Activated T-cell treated with anti-CD3 and anti-CD28 coated beads, Interleukin-2, amount 50 U/mL, for 1 hour (primary cell): ENCODE results near the gene NPDC1.
A peak's percentile ranks its signal among the peaks of the same experiment; 100 is the strongest.
"Not testable (repeated sequence)": the region's sequence is repeated elsewhere in the genome, so short reads cannot be mapped to it uniquely, and the experiment has no call there.

ENCODE experiments used
- DNase-seq: peaks from one replicate; pipeline ENCODE4 v3.0.0-alpha.2; 2020

NPDC1 gene

GRCh38 chr9:137038916-137039315, 7.1 kb downstream of the NPDC1 start:
- no peak for DNase-seq

GRCh38 chr9:137037483-137037882, 8.5 kb downstream of the NPDC1 start:
- DNase-seq, result no peak

GRCh38 chr9:137037035-137037434, 8.9 kb downstream of the NPDC1 start:
- no peak for DNase-seq

- no peak for DNase-seq
These were observed 10.0 kb downstream of the NPDC1 start for GRCh38 chr9:137035937-137036336.

GRCh38 chr9:137035507-137035834, 10.5 kb downstream of the NPDC1 start:
- DNase-seq, result no peak

- DNase-seq, result peak; percentile 89
These were observed 11.1 kb downstream of the NPDC1 start for GRCh38 chr9:137034709-137035506.

DNA sequence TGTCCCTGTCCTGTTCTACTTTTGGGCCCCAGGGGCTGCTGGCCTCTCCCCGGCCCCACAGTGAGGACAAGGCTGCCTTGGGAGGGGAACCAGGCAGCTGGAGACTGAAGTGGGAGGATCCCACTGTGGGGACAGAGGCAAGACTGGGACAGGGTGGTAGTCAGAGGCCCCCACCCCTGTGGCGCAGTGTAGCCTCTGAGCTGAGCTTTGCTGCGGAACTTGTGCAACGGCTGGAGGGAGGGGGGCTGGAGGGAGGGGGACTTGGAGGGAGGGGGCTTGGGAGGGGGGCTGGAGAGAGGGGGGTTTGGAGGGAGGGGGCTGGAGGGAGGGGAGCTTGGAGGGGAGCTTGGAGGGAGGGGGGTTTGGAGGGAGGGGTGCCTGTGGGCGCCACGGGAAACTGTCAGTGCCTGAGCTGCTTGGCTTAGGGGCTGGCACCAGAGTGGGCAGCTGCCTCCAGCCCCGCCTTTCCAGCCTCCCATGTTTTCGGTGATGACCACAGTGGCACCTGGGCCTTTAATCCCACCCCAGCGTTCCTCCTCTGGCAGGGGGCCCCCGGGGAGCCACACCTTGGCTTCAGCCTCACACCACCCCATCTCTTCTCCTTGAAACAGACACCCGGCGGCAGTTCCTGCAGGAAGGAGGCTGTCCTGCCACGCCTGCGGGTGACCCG, 11.8 kb downstream of the NPDC1 start:
- DNase-seq, result no peak

DNA sequence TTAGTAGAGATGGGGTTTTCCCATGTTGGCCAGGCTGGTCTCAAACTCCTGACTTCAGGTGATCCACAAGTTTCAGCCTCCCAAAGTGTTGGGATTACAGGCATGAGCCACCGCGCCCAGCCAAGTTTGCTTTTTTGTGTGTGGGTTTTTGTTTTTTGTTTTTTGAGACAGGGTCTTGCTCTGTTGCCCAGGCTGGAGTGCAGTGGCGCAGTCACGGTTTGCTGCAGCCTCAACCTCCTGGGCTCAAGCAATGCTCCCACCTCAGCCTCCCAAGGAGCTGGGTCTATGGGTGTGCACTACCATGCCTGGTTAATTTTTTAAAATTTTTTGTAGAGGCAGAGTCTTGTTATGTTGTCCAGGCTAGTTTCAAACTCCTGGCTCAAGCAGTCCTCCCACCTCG, 12.5 kb downstream of the NPDC1 start:
- DNase-seq, result not testable (repeated sequence)

- no peak for DNase-seq
These were observed 13.1 kb downstream of the NPDC1 start for GRCh38 chr9:137032858-137033257.

- peak; percentile 34 for DNase-seq
These were observed 13.9 kb downstream of the NPDC1 start, which contains the start of gene FUT7 for GRCh38 chr9:137031904-137032640. FUT7 (minus strand) TSS chr9:137032088; CDS start chr9:137031991, 97 bp downstream.

DNA sequence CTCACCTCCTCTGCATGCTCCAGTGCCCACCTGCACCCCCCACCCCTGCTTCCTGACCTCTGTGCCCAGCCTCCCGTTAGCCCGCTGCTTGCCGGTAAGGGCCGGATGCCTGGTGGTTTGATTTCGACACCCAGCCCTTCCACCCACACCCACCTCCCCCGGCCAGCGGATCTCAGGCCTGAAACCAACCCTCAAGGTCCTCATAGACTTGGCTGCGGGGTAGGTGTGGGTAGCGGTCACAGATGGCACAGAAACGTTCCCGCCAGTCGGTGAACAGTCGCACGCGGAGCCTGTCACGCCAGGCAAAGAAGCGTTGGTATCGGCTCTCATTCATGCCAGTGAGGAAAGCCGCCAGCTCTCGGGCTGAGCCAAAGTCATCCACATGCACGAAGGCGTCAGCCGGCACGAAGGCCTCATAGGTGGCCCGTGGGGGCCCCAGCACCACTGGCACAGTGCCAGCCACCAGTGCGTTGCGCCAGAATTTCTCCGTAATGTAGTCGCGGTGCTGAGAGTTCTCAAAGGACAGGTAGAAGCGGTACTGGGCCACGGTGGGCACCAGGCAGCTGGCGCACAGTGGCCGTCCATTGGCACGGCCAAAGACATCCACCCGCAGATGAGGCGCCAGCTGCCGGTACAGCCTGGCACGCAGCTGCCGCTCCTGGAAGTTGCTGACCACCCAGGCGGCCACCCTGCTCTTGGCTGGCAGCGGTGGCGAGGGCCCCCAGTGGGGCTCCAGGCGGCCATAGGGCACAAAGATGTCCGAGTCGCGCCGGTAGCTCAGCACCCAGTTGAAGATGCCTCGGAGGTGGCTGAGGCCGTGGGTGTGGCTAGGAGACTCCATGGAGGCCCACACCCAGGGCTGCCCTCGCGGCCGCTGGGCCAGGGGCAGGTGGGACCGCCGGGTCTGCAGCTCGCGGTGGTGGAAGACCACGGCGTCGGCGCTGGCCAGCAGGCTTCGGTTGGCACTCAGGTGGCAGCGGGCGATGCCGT, 15.1 kb downstream of the NPDC1 start:
- DNase-seq, result peak; percentile 47

- peak; percentile 32 for DNase-seq
These were observed 16.0 kb downstream of the NPDC1 start for GRCh38 chr9:137030006-137030405.

DNA sequence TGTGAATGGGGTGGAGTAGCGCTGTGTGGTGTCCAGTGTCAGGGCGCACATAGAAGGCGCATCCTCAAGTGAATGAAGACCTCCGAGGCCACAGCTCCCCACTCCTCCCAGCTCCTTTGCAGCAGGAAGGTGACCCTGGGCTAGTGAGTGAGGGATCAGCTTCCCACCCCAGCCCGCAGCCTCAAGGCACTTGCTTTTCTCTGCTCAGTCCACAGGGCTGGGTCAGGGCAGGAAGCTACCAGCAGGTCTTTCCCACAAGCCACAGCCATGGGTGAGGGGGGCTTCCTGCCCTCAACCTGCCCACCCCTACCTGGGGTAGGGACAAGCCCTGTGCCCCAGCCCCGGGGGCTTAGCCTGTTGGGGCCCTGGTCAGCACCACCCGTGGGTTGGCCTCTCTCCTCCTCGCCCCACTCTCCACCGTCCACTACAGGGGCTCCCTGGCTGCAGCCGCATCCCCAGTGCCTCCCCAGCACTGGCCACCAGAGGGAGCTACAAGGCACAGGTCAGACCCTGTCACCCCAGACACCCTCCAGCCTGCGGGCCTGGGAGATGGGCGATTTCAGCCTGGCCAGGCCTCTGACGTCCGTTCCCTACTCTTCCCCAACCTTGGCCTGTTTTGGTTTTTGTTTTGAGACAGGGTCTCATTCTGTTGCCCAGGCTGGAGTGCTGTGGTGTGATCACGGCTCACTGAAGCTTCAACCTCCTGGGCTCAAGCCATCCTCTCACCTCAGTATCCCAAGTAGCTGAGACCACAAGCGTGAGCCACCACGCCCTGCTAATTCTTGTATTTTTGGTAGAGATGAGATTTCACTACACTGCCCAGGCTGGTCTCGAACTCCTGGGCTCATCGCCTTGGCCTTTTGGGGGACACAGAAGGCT, 16.7 kb downstream of the NPDC1 start:
- DNase-seq, result peak; percentile 78

DNA sequence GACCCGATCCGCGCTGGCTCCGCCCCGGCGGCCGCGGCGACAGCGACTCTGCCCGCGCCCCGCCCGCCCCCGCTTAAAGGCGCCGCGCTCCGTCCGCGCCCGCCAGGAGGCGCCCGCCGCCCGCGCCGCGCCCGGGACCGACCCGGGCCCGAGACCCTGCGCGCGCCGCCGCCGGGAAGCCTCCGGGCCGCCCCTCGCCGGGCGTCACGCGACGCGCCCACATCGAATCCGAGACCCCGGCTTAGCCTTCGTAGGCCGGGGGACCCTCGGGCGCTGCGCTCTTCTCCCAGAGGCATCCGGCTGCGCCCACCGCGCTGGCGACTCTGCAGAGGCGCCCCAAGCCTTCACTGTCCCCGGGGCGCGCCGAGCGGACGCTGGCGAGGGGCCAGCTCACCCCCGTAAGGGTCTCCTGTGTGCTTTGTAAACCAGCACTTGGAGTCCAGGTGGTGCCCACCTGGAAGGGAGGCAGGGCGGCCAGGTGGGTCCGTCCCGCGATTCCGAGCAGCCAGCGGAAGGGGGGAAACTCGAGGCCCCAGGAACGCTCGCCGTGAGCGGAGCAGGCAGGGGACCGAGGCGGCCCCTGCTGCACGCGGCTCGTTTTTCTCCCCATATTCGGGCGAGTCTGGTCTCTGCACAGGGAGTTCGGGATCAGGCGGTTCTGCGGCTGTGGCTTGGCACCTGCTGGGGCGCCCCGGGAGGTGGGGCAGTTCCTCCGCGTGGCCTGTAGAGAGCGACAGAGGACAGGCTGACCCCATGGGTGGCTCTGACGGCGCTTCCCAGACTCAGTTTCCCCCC, 17.5 kb downstream of the NPDC1 start:
- DNase-seq, result peak; percentile 79

GRCh38 chr9:137027369-137028262, 18.4 kb downstream of the NPDC1 start, which contains the start of gene ABCA2:
ABCA2 (minus strand) TSS chr9:137028237; CDS start chr9:137028140, 97 bp downstream.
- DNase-seq, result peak; percentile 28

DNA sequence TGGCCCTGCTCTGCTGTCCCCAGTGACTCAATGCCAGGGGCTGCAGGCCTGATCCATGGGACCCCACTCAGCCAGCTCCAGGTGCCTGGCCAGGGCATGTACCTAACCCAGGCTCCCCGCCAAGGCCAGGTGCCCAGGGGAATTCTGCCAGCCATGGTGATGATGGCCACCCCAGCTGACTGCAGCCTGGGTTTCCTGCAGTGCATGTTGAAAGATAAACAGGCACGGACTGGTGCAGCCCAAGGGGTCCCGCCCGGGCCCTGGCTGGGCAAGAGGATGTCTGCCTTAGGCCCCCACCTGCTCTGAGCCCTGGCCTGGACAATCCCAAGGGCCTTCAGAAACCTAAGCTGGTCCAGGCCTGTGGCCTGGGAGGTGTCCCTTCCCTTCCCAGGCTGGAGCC, 19.1 kb downstream of the NPDC1 start:
- DNase-seq, result peak; percentile 28

DNA sequence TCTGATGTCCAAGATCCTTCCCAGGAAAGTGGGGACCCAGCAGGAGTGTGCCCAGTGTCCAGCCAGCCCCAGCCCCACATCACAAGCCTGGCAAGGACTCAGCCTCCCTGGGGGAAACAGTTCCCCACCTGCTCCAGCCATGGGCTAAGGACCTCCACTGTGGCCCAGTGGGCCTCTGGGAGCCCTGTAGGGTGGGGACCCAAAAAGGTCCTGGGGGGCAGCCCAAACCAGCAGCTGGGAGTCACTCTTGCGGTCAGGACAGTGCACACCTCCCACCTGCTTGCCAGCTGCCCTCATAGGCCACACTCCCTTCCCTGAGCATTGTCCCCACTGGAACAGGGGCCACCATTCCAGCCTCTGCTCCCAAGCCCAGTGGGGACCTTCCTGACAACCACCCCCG, 19.6 kb downstream of the NPDC1 start:
- DNase-seq, result no peak

DNA sequence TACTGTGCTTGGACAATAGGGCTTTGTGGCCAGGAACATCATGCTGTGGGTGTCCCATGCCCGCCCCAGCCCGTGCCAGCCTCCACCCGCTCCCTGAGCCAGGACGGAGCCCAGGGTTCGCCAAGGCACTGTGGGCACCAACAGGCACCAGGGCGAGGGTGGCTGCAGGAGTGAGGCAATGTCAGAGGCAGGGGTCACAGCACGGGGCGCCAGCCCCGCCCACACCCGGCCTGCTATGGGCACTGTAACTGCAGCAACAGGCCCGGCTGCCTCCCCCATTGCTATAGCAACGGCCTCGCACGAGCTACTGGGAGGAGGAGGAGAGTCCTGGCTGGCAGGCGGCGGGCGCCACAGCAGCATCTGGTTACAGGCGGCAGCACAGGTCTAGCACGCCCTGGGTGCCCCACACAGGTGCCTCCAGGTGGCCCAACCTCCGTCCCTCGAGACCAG, 20.4 kb downstream of the NPDC1 start:
- DNase-seq, result peak; percentile 32

DNA sequence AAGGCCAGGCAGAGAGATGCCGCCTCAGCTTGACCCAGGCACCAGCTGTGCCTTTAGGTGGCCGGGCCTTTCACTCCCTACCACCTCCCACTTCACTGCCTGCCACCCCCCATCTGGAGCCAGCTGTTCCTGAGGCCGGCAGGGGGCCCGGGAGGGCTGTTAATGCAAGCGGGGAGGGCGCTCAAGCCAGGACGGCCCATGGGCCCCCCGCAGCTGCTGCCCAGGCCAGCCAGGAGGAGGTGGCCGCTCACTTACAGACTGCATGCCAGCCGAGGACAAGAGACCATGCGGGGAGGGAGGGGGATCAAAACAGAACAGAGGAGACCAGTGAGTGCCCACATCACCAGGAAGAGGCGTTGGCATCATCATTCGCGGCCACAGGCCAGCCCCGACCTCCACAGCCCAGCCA, 22.4 kb downstream of the NPDC1 start:
- no peak for DNase-seq
